OCI-LY1 (cell line): ENCODE data around the gene RGMA.

Experiments used
- EZH2 ChIP-seq: fragments of 200-600 bp; sonication (generic), shearing (Covaris generic); IDR thresholded peaks from 2 replicates; pipeline ENCODE4 v1.8.0; 2017; ENCODE audit warnings: borderline replicate concordance, mixed run types, mild to moderate bottlenecking, antibody characterized with exemption, low read length, moderate library complexity, mixed read lengths
- TF ChIP-seq, protein P1 (sequence below): fragments of 200-600 bp; sonication (generic), shearing (Covaris generic); IDR thresholded peaks from 2 replicates; pipeline ENCODE4 v1.5.1; 2017; ENCODE audit warnings: mild to moderate bottlenecking, antibody characterized with exemption, low read length, moderate library complexity, mixed read lengths

DNA sequence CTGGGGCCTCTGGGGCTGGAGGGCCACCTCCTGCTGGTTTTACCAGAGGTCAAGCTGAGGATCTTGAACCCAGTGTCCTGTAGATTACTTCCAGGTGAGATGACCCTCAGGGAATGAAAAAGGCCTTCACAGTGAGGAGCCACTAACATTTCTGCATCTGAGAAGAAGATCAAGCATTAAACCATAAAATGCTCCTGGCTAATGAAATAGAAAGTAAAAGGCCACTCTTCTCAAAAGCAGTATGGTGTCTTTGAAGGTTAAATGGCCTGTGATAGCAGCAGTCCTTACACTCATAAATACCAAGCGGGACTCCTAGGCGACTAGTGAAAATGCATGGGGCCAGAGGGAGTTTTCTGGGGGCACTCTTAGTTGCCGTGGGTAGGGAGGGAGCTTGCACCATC is 47.0 kb upstream of the RGMA start:
- TF ChIP-seq, protein P1, sequence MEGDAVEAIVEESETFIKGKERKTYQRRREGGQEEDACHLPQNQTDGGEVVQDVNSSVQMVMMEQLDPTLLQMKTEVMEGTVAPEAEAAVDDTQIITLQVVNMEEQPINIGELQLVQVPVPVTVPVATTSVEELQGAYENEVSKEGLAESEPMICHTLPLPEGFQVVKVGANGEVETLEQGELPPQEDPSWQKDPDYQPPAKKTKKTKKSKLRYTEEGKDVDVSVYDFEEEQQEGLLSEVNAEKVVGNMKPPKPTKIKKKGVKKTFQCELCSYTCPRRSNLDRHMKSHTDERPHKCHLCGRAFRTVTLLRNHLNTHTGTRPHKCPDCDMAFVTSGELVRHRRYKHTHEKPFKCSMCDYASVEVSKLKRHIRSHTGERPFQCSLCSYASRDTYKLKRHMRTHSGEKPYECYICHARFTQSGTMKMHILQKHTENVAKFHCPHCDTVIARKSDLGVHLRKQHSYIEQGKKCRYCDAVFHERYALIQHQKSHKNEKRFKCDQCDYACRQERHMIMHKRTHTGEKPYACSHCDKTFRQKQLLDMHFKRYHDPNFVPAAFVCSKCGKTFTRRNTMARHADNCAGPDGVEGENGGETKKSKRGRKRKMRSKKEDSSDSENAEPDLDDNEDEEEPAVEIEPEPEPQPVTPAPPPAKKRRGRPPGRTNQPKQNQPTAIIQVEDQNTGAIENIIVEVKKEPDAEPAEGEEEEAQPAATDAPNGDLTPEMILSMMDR = no peak
- TF ChIP-seq EZH2 = no peak
